Brain microvascular endothelial cell (primary cell): Measurements from ENCODE around the gene BTBD17.
"Not testable (repeated sequence)": the region's sequence is repeated elsewhere in the genome, so short reads cannot be mapped to it uniquely, and the experiment has no call there.

Experiments used
- DNase-seq: peaks from one replicate; pipeline ENCODE4 v3.0.0-alpha.2; 2020
- H3K27ac ChIP-seq: fragments of 250-450 bp; sonication (Bioruptor Pico); 2 replicates; pipeline ENCODE4 v1.5.1; 2020; ENCODE audit warnings: mild to moderate bottlenecking, moderate library complexity
- H3K27me3 ChIP-seq: fragments of 250-450 bp; sonication (Bioruptor Pico); replicated peaks from 2 replicates; pipeline ENCODE4 v1.5.1; 2020; ENCODE audit warnings: mild to moderate bottlenecking
- H3K36me3 ChIP-seq: fragments of 250-450 bp; sonication (Bioruptor Pico); replicated peaks from 2 replicates; pipeline ENCODE4 v1.5.1; 2020; ENCODE audit warnings: mild to moderate bottlenecking
- H3K4me3 ChIP-seq: 2 replicates; pipeline ENCODE4 v1.5.1; 2011; ENCODE audit warnings: low read depth, mild to moderate bottlenecking, control low read depth, low read length, moderate library complexity
- CTCF ChIP-seq: IDR thresholded peaks from 2 replicates; pipeline ENCODE4 v1.5.1; 2011; ENCODE audit warnings: low read depth, mild to moderate bottlenecking, moderate library complexity, low read length, control low read depth, inconsistent platforms; ENCODE audit errors: missing control alignments
- in situ Hi-C: cut with HindIII; loops from 2 replicates; pipeline ENCODE4 v1.10.0; 2017; ENCODE audit warnings: low sequenced_read_pairs, low pct_ligation_motif_present

BTBD17 gene

GRCh38 chr17:74361230-74362068, at the start of gene BTBD17:
Gene BTBD17, minus strand, starts transcription at chr17:74361868. Its CDS starts 49 bp downstream, at chr17:74361819.
- no peak within 1 kb of the TSS for H3K27ac ChIP-seq
- peaks cover 18% of the 10 kb centered on the region for H3K27me3 ChIP-seq
- DNase-seq, result peak; percentile 5
- no peak within 1 kb of the TSS for H3K4me3 ChIP-seq
- H3K36me3 ChIP-seq, result no peaks in the 10 kb centered on the region
- TF ChIP-seq CTCF, result peak; percentile 60
- in situ Hi-C loops, result no loop called here

GRCh38 chr17:74410001-74410443, 48.4 kb upstream of the BTBD17 start:
- DNase-seq, result no peak
- Histone ChIP-seq H3K4me3 (no peak overlapping the region), H3K27ac (no peak overlapping the region), H3K27me3 (no peaks in the 10 kb centered on the region), H3K36me3 (no peaks in the 10 kb centered on the region)
- in situ Hi-C loops, result no loop called here
- no peak for TF ChIP-seq CTCF

- no peak overlapping the region for H3K4me3 ChIP-seq
- in situ Hi-C loops, result no loop called here
- TF ChIP-seq CTCF, result no peak
Measured at GRCh38 chr17:74408815-74409214, 47.1 kb upstream of the BTBD17 start.

GRCh38 chr17:74408262-74408661, 46.6 kb upstream of the BTBD17 start:
- H3K4me3 ChIP-seq, result no peak overlapping the region
- no peak for TF ChIP-seq CTCF
- in situ Hi-C loops, result no loop called here
- peak; percentile 11 for DNase-seq
- H3K36me3 ChIP-seq, result no peaks in the 10 kb centered on the region
- no peaks in the 10 kb centered on the region for H3K27me3 ChIP-seq
- no peak overlapping the region for H3K27ac ChIP-seq

More at GRCh38 chr17:74408815-74409214, 47.1 kb upstream of the BTBD17 start:
- Histone ChIP-seq H3K36me3 (no peaks in the 10 kb centered on the region), H3K27ac (no peak overlapping the region), H3K27me3 (no peaks in the 10 kb centered on the region)
- DNase-seq, result no peak

GRCh38 chr17:74407384-74407783, 45.7 kb upstream of the BTBD17 start:
- no peak for TF ChIP-seq CTCF
- in situ Hi-C loops, result no loop called here
- no peak for DNase-seq
- H3K27ac ChIP-seq, result no peak overlapping the region
- no peaks in the 10 kb centered on the region for H3K36me3 ChIP-seq
- H3K4me3 ChIP-seq, result no peak overlapping the region
- H3K27me3 ChIP-seq, result no peaks in the 10 kb centered on the region

- in situ Hi-C loops, H3K27me3 ChIP-seq, H3K4me3 ChIP-seq, DNase-seq, H3K27ac ChIP-seq, H3K36me3 ChIP-seq: not testable (repeated sequence)
Measured at GRCh38 chr17:74405311-74405710, 43.6 kb upstream of the BTBD17 start.
